Esophagus squamous epithelium (tissue), 4 donors: ENCODE measurements around the gene ZNF524.

Experiments used
- CTCF ChIP-seq, 6 experiments: fragments of 450-650 bp in 4 of 6; fragments of 200-600 bp in 2 of 6; sonication (generic) in 2 of 6; IDR thresholded peaks; one replicate each; pipeline ENCODE4 v1.5.1; 2016 to 2019; ENCODE audit warnings: antibody characterized with exemption in 6 of 6, mild to moderate bottlenecking in 4 of 6, moderate library complexity in 4 of 6
- POLR2A ChIP-seq, 4 donors: fragments of 450-650 bp; IDR thresholded peaks; one replicate each; pipeline ENCODE4 v1.6.1; 2017; ENCODE audit warnings: antibody characterized with exemption in 4 of 4, mild to moderate bottlenecking in 4 of 4, moderate library complexity in 3 of 4

- TF ChIP-seq CTCF (IDR thresholded peaks at IDR 0.05) (no peak), POLR2A (IDR thresholded peaks at IDR 0.05) (no peak)
These were observed 11.3 kb upstream of the ZNF524 start for GRCh38 chr19:55588738-55589137.
